SU-DHL-6 (cell line): Measurements from ENCODE around the gene MPHOSPH9.

Source experiments
- H2AFZ ChIP-seq: fragments of 200-600 bp; sonication (generic); 2 replicates; pipeline ENCODE4 v1.6.1; 2014; ENCODE audit warnings: low read depth, mild to moderate bottlenecking, moderate library complexity, mixed read lengths, antibody characterized with exemption, low read length; ENCODE audit not compliant: severe bottlenecking
- H3F3A ChIP-seq: fragments of 200-600 bp; shearing (Covaris generic); 2 replicates; pipeline ENCODE4 v1.6.0; 2016; ENCODE audit warnings: antibody characterized with exemption, mild to moderate bottlenecking; ENCODE audit not compliant: insufficient read depth
- H3K27ac ChIP-seq: fragments of 200-600 bp; sonication (generic); 2 replicates; pipeline ENCODE4 v1.5.1; 2016; ENCODE audit warnings: low read depth, mild to moderate bottlenecking, low read length, moderate library complexity, mixed read lengths
- H3K27me3 ChIP-seq: fragments of 200-600 bp; sonication (generic), shearing (Covaris generic); 2 replicates; pipeline ENCODE4 v1.6.0; 2014; ENCODE audit warnings: mild to moderate bottlenecking, low read length
- H3K36me3 ChIP-seq: fragments of 200-600 bp; sonication (generic); 2 replicates; pipeline ENCODE4 v1.6.1; 2014; ENCODE audit warnings: mild to moderate bottlenecking, low read length, mixed read lengths
- H3K4me2 ChIP-seq: fragments of 300-600, 200-600 bp; shearing (Covaris generic), sonication (generic); 2 replicates; pipeline ENCODE4 v1.6.0; 2014; ENCODE audit warnings: low read length, low read depth, mild to moderate bottlenecking; ENCODE audit not compliant: poor library complexity, severe bottlenecking
- H3K4me3 ChIP-seq: fragments of 200-600 bp; sonication (generic); 2 replicates; pipeline ENCODE4 v1.5.1; 2014; ENCODE audit warnings: antibody characterized with exemption, low read length, mild to moderate bottlenecking, mixed read lengths; ENCODE audit not compliant: insufficient read depth, poor library complexity, severe bottlenecking
- H3K79me2 ChIP-seq: fragments of 200-600 bp; sonication (generic); 2 replicates; pipeline ENCODE4 v1.6.1; 2014; ENCODE audit warnings: mild to moderate bottlenecking, low read length, moderate library complexity; ENCODE audit not compliant: insufficient read depth
- H3K9ac ChIP-seq: fragments of 200-600 bp; sonication (generic); 2 replicates; pipeline ENCODE4 v1.7.0; 2014; ENCODE audit warnings: mild to moderate bottlenecking, low read length
- H3K9me2 ChIP-seq: fragments of 200-600 bp; sonication (generic); replicated peaks from 2 replicates; pipeline ENCODE4 v1.6.1; 2014; ENCODE audit warnings: low read length; ENCODE audit not compliant: insufficient read depth
- H3K9me3 ChIP-seq: fragments of 200-600 bp; sonication (generic); 2 replicates; pipeline ENCODE4 v1.6.1; 2014; ENCODE audit warnings: low read length, mixed read lengths; ENCODE audit not compliant: insufficient read depth
- H4K20me1 ChIP-seq: fragments of 200-600 bp; sonication (generic); 2 replicates; pipeline ENCODE4 v1.6.1; 2014; ENCODE audit warnings: low read depth, mild to moderate bottlenecking, antibody characterized with exemption, low read length, moderate library complexity, mixed read lengths
- EZH2phosphoT487 ChIP-seq: fragments of 200-600 bp; sonication (generic), shearing (Covaris generic); conservative IDR thresholded peaks from 2 replicates; pipeline ENCODE4 v1.6.1; 2018; ENCODE audit warnings: mild to moderate bottlenecking, antibody characterized with exemption, low read length, moderate library complexity, mixed read lengths
- TF ChIP-seq, protein P1 (sequence below): fragments of 200-600 bp; sonication (generic); IDR thresholded peaks from one replicate; pipeline ENCODE4 v1.5.1; 2017; ENCODE audit warnings: antibody characterized with exemption, mild to moderate bottlenecking, low read length, moderate library complexity; ENCODE audit not compliant: insufficient read depth, poor library complexity, severe bottlenecking

MPHOSPH9 gene

DNA sequence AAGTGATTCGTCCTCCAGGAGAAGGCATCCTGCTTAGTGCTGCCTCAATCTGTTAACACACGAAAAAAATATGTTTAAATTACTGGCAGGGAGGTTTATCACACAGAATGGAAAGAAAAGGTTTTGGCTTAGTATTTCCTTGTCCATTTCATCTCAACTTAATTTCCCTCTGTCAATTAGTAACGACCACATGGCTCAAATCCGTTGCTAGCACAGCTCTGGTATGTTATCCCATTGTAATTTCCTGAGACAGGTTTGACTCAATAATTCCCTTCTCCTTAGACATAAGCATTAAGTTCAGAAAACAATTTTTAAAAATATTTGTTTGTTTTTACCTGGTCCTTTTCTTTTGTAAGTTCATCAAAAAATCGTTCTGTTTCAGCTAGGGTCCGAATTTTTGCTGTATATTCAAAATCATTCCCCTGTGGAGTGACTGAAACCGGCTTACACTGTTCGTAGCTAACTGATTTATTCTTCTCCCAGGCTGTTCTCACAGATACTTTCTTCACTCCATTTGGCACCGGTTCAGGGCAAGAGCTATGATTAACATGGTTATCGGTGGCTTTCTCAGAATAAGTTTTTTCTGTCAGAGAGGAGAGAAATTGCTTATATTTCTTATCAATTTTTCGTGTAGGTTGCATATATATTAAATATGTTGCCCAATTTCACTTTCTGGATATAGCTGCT lies 72.0 kb downstream of the MPHOSPH9 start:
- H3K9ac ChIP-seq, result no peak overlapping the region
- TF ChIP-seq EZH2phosphoT487, result no peak
- TF ChIP-seq, protein P1, sequence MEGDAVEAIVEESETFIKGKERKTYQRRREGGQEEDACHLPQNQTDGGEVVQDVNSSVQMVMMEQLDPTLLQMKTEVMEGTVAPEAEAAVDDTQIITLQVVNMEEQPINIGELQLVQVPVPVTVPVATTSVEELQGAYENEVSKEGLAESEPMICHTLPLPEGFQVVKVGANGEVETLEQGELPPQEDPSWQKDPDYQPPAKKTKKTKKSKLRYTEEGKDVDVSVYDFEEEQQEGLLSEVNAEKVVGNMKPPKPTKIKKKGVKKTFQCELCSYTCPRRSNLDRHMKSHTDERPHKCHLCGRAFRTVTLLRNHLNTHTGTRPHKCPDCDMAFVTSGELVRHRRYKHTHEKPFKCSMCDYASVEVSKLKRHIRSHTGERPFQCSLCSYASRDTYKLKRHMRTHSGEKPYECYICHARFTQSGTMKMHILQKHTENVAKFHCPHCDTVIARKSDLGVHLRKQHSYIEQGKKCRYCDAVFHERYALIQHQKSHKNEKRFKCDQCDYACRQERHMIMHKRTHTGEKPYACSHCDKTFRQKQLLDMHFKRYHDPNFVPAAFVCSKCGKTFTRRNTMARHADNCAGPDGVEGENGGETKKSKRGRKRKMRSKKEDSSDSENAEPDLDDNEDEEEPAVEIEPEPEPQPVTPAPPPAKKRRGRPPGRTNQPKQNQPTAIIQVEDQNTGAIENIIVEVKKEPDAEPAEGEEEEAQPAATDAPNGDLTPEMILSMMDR, result no peak
- H2AFZ ChIP-seq, result no peak overlapping the region
- peaks cover 4% of the 10 kb centered on the region; the same call in 1 of the 2 replicates for H3F3A ChIP-seq
- no peak overlapping the region for H3K4me2 ChIP-seq
- peaks cover 41% of the 10 kb centered on the region for H3K36me3 ChIP-seq
- H3K4me3 ChIP-seq, result no peak overlapping the region
- H3K9me3 ChIP-seq, result no peaks in the 10 kb centered on the region
- H3K27me3 ChIP-seq, result no peaks in the 10 kb centered on the region
- H3K79me2 ChIP-seq, result no peaks in the 10 kb centered on the region
- no peaks in the 10 kb centered on the region for H4K20me1 ChIP-seq
- H3K27ac ChIP-seq, result no peak overlapping the region
- no peaks in the 10 kb centered on the region for H3K9me2 ChIP-seq

DNA sequence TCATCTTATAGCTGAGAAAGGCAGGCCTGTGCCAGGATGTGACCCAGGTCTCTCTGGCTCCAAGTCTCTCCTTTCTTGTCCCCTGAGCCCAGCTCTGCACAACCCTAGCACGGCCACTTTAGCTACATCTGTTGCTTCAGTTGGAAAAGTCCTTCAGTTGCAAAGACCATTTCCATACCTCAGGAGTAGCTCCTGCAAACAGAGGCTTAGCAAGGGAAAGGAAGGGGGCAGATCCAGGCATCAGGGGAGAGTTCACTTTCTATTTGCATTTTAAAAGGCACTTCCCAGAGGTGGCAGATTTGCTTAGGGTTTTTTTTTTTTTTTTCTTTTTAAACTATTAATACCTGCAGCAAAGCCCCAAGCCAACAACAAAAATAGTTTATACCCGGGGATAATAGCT lies 79.0 kb downstream of the MPHOSPH9 start:
- no peak overlapping the region for H3K4me3 ChIP-seq
- no peak overlapping the region for H3K4me2 ChIP-seq

DNA sequence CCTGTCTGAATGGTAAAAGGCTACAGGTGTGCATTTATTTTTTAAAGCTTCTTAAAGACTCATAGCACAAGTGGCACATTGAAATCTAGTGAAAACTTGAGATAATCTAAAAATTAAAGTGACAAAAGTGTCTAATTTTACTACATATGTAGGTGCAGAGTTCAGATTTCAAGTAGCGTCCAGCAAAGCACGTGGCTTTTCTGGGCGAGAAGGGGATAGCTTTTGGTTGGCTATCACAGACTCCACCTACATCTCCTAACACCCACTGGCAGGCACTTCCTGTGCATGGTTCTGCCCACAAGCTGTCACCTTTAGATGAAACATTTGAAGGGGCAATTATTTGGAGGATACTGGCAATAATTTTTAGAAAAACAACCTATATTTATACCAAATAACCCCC lies 80.1 kb downstream of the MPHOSPH9 start:
- H3K9me2 ChIP-seq, result no peaks in the 10 kb centered on the region
- H3F3A ChIP-seq, result peaks cover 18% of the 10 kb centered on the region
- no peak overlapping the region for H3K4me2 ChIP-seq
- H3K9me3 ChIP-seq, result no peaks in the 10 kb centered on the region
- H2AFZ ChIP-seq, result no peak overlapping the region
- no peaks in the 10 kb centered on the region for H3K79me2 ChIP-seq
- H4K20me1 ChIP-seq, result no peaks in the 10 kb centered on the region
- no peak for TF ChIP-seq EZH2phosphoT487
- TF ChIP-seq, protein P1, result no peak
- peaks cover 9% of the 10 kb centered on the region; the same call in 1 of the 2 replicates for H3K36me3 ChIP-seq
- no peak overlapping the region for H3K4me3 ChIP-seq
- H3K27me3 ChIP-seq, result no peaks in the 10 kb centered on the region
- no peak overlapping the region for H3K9ac ChIP-seq
- H3K27ac ChIP-seq, result no peak overlapping the region

More for the DNA sequence above, 79.0 kb downstream of the MPHOSPH9 start:
- Histone ChIP-seq H3K9me2 (no peaks in the 10 kb centered on the region), H3K36me3 (peaks cover 9% of the 10 kb centered on the region; the same call in 1 of the 2 replicates), H3K9me3 (no peaks in the 10 kb centered on the region), H3F3A (peaks cover 18% of the 10 kb centered on the region), H3K79me2 (no peaks in the 10 kb centered on the region), H2AFZ (no peak overlapping the region), H3K27me3 (no peaks in the 10 kb centered on the region), H3K9ac (no peak overlapping the region), H3K27ac (no peak overlapping the region), H4K20me1 (no peaks in the 10 kb centered on the region)
- TF ChIP-seq EZH2phosphoT487, result no peak
- TF ChIP-seq, protein P1, result no peak
